ENCODE measurements around the gene NPR2. TPM values are rescaled to one million over a fixed set of nuclear protein-coding genes. Genes with fewer than 3 reads are reported as not detected.

NPR2 gene
- total and polyA plus RNA-seq, 2 donors (not counting 3 experiments of a cell fraction or from before 2014, with no cell fraction given): 16.4 to 25.6 TPM

- TF ChIP-seq POLR2A (IDR thresholded peaks at IDR 0.05; ENCODE audit: low read depth, low read length): no peak
- TF ChIP-seq MYC (IDR thresholded peaks at IDR 0.05; ENCODE audit: low read depth, low read length): no peak
- no peak for TF ChIP-seq MAX (IDR thresholded peaks at IDR 0.05; ENCODE audit: insufficient read depth, insufficient read length)
- TF ChIP-seq GATA2 (IDR thresholded peaks at IDR 0.05; ENCODE audit: insufficient read depth, insufficient read length, low read depth, low read length): peak; percentile 42
- peak; percentile 78 for TF ChIP-seq FOS (IDR thresholded peaks at IDR 0.05; ENCODE audit: borderline replicate concordance, insufficient read depth, low read length)
- peak; percentile 66 for TF ChIP-seq JUN (IDR thresholded peaks at IDR 0.05; ENCODE audit: borderline replicate concordance, insufficient read depth, insufficient read length, low read depth)
- TF ChIP-seq EZH2 (IDR thresholded peaks at IDR 0.05; ENCODE audit: borderline replicate concordance, low read depth, low read length, severe bottlenecking): no peak
- TF ChIP-seq POLR2AphosphoS5 (IDR thresholded peaks at IDR 0.05; ENCODE audit: insufficient read depth, low read depth, low read length): peak; percentile 47
- TF ChIP-seq CTCF (IDR thresholded peaks at IDR 0.05; ENCODE audit: extremely low read depth in 1 of 2, insufficient read depth in 1 of 2, low read depth in 1 of 2, low read length in 2 of 2): no peak
- no TSS peak for BruUV-seq (replicated peaks)
- H4K20me1 ChIP-seq (replicated peaks; ENCODE audit: control insufficient read depth, extremely low read depth, insufficient read depth, low read length): no peaks in the 10 kb centered on the region
- no peak overlapping the region for H3K27ac ChIP-seq (ENCODE audit: insufficient read depth, low read depth, low read length)
- no peaks in the 10 kb centered on the region for H3K79me2 ChIP-seq (ENCODE audit: control insufficient read depth, insufficient read depth, low read length)
- no peaks in the 10 kb centered on the region for H3K9me1 ChIP-seq (replicated peaks; ENCODE audit: control insufficient read depth, extremely low read depth, insufficient read depth, low read length)
- no peak overlapping the region for H3K4me3 ChIP-seq (replicated peaks in 1 of 3; ENCODE audit: insufficient read depth in 1 of 3, low read depth in 1 of 3, low read length in 3 of 3)
- peaks cover 16% of the 10 kb centered on the region for H3K4me1 ChIP-seq (ENCODE audit: control insufficient read depth, extremely low read depth, insufficient read depth, low read length)
- peak; percentile 91 for FAIRE-seq
- peaks cover 0 to 11% of the 10 kb centered on the region in 2 experiments for H3K27me3 ChIP-seq (ENCODE audit: control insufficient read depth in 2 of 2, insufficient read depth in 2 of 2, low read length in 2 of 2)
- peak overlapping the region; percentile 32 for H3K4me2 ChIP-seq (ENCODE audit: insufficient read depth, low read length)
- peak; percentile 83 for DNase-seq (ENCODE audit: low read depth, low spot score)
- POLR2A ChIA-PET: no interaction called here
- CTCF ChIA-PET: interaction anchor here (1.0 to 2.3 kb wide), 8 partner anchors 9 to 54 kb away, joined by 3 to 17 read pairs (median 4); partner anchors contain the start of genes FAM221B, HINT2 and TMEM8B
- H2AFZ ChIP-seq (ENCODE audit: low read depth, low read length): no peak overlapping the region
- dilution Hi-C loops (cut with MboI; ENCODE audit: extremely low pct_ligation_motif_present, low sequenced_read_pairs): no loop called here
- H3K9me3 ChIP-seq (replicated peaks; ENCODE audit: control insufficient read depth, insufficient read depth, low read length): no peaks in the 10 kb centered on the region
- H3K9ac ChIP-seq (replicated peaks; ENCODE audit: extremely low read depth, insufficient read depth, low read length): no peak overlapping the region
- no peaks in the 10 kb centered on the region for H3K36me3 ChIP-seq (ENCODE audit: control insufficient read depth in 2 of 2, extremely low read depth in 1 of 2, insufficient read depth in 2 of 2, low read length in 2 of 2)
- intact Hi-C loops (cut with micrococcal nuclease): loop anchor here (1.0 kb wide), 1 partner anchor 29 kb away; the partner anchor contains the start of gene HINT2
Measured at GRCh38 chr9:35844628-35845270, 53.4 kb downstream of the NPR2 start.
